ENCODE results near the gene NTF3. TPM values are rescaled to one million over a fixed set of nuclear protein-coding genes. Genes with fewer than 3 reads are reported as not detected.

NTF3 gene
- total and polyA plus RNA-seq, 9 donors: 3.2 to 15.9 (median 9.4) TPM

DNA sequence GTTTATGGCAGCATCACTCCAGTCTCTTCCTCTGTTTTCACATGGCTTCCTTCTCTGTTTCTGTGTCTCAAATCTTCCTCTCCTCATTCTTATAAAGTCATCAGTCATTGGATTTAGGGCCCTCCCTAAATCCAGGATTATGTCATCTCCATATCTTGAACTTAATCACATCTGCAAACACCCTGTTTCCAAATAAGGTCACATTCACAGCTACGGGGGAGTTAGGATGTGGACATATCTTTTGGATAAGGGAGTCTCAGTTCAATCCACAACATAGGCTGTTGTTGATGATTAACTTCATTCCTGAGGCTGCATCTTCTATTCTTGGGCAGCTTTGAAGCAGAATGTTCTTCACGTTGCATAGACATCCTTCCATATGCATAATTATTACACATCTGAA, 40.3 kb upstream of the NTF3 start:
- Histone ChIP-seq H3K27ac (no peak overlapping the region), H3K4me3 (no peak overlapping the region), H3K4me1 (ENCODE audit: insufficient read depth) (no peaks in the 10 kb centered on the region), H3K36me3 (no peaks in the 10 kb centered on the region), H3K27me3 (no peaks in the 10 kb centered on the region), H3K9me3 (no peaks in the 10 kb centered on the region)
- 7 to 17% (median 12%) methylated on average over 2 of the region's 2 CpGs for WGBS, 3 donors
- TF ChIP-seq POLR2A (IDR thresholded peaks at IDR 0.05): no peak
- TF ChIP-seq, protein P1, sequence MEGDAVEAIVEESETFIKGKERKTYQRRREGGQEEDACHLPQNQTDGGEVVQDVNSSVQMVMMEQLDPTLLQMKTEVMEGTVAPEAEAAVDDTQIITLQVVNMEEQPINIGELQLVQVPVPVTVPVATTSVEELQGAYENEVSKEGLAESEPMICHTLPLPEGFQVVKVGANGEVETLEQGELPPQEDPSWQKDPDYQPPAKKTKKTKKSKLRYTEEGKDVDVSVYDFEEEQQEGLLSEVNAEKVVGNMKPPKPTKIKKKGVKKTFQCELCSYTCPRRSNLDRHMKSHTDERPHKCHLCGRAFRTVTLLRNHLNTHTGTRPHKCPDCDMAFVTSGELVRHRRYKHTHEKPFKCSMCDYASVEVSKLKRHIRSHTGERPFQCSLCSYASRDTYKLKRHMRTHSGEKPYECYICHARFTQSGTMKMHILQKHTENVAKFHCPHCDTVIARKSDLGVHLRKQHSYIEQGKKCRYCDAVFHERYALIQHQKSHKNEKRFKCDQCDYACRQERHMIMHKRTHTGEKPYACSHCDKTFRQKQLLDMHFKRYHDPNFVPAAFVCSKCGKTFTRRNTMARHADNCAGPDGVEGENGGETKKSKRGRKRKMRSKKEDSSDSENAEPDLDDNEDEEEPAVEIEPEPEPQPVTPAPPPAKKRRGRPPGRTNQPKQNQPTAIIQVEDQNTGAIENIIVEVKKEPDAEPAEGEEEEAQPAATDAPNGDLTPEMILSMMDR (IDR thresholded peaks at IDR 0.05): no peak
- no peak for TF ChIP-seq EP300 (IDR thresholded peaks at IDR 0.05)
- no peak for DNase-seq
- intact Hi-C loops (cut with DNase I): no loop called here

DNA sequence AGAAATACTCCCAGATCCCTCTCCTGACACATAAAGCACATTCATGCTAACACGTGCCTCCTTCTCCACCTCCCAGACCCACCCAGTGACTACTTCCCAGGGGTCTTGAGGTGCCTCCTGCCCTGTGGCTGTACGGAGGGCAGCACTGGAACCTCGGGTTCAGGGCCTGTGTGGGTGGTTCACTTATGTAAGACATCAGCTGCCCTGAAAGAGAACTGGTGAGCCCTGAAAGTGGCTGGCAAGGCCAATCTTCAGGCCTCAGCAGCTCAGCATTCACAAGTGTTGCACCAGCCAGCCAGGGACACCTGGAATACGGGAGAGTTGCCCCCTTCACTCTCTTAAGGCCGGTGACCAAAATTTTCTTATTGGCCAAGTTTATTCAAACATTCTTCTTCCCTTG, 38.9 kb upstream of the NTF3 start:
- Histone ChIP-seq H3K27me3 (no peaks in the 10 kb centered on the region), H3K4me3 (no peak overlapping the region), H3K27ac (no peak overlapping the region), H3K36me3 (no peaks in the 10 kb centered on the region), H3K4me1 (ENCODE audit: insufficient read depth) (no peaks in the 10 kb centered on the region), H3K9me3 (no peaks in the 10 kb centered on the region)
- intact Hi-C loops (cut with DNase I): no loop called here
- 70 to 85% (median 77%) methylated on average over 5 of the region's 5 CpGs for WGBS, 3 donors
- TF ChIP-seq POLR2A (IDR thresholded peaks at IDR 0.05) (no peak), EP300 (IDR thresholded peaks at IDR 0.05) (no peak)
- TF ChIP-seq, protein P1 (IDR thresholded peaks at IDR 0.05): no peak
- DNase-seq: no peak

DNA sequence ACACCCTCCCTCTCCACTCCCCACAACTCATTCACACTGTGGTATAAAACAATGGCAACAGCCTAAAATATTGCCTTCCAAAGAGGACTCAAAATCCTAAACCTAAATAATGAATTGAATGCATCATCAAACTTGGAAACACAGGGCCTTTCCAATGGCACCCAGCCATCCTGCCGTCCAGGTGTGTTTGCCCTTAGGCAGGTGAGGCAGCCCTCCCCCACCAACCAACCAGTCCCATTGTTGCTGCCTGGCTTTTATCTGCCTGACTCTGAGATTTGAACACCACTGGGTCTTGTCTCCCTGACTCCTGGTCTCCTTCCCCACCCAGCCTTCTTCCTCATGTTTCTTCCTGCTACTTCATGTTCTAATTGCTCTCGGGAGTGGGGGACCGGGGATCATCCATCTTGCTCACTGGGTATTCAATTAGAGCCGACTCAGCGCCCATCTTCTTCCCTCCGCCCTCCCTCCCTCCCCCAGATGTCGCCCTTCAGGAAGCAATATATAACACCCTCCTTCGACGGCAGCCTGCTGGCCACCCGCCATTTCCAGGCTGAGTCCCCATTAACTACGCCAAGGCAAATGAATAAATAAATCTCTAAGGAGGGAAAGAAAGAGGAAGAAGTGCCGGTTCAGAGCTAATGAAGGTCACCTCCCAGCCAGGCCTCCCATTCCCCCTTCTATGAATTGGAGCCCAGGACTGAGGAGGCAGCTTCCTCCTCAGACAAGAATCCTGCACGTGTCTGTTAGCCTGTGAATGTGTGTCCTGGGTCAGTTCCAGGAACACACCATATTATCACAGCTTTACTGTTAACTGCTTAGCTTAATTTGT, 36.3 kb upstream of the NTF3 start:
- DNase-seq: no peak
- no peaks in the 10 kb centered on the region for H3K27me3 ChIP-seq
- H3K9me3 ChIP-seq: no peaks in the 10 kb centered on the region
- TF ChIP-seq, protein P1 (IDR thresholded peaks at IDR 0.05): no peak
- no peak for TF ChIP-seq POLR2A (IDR thresholded peaks at IDR 0.05)
- no peak for TF ChIP-seq EP300 (IDR thresholded peaks at IDR 0.05)
- intact Hi-C loops (cut with DNase I): no loop called here
- H3K27ac ChIP-seq: no peak overlapping the region
- no peak overlapping the region for H3K4me3 ChIP-seq
- no peaks in the 10 kb centered on the region for H3K4me1 ChIP-seq (ENCODE audit: insufficient read depth)
- WGBS, 3 donors: 4 to 8% (median 5%) methylated on average over 13 of the region's 13 CpGs
- H3K36me3 ChIP-seq: no peaks in the 10 kb centered on the region

DNA sequence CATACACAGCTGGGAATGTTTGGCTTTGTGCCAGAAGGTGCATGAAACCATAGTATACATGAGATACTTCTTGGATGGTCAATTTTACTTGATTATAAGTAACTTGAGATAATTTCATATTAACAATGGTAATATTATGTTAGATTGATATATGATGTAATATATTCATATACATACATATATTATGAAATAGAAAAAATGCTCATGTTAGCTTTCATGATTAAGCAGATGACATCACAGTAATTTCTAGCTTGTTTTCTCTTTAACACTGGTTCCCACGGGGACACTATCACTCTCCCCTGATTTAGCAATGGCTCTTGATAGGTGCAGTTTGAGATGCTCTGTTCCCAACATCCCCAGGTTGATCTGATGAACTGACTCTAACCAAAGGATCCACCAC, 35.4 kb upstream of the NTF3 start:
- DNase-seq: no peak
- WGBS, 3 donors: 58 to 85% (median 59%) methylated on average over 1 of the region's 1 CpG
- no peaks in the 10 kb centered on the region for H3K36me3 ChIP-seq
- H3K27ac ChIP-seq: no peak overlapping the region
- H3K4me3 ChIP-seq: no peak overlapping the region
- H3K9me3 ChIP-seq: no peaks in the 10 kb centered on the region
- intact Hi-C loops (cut with DNase I): no loop called here
- TF ChIP-seq, protein P1 (IDR thresholded peaks at IDR 0.05): no peak
- no peak for TF ChIP-seq EP300 (IDR thresholded peaks at IDR 0.05)
- no peak for TF ChIP-seq POLR2A (IDR thresholded peaks at IDR 0.05)
- H3K27me3 ChIP-seq: no peaks in the 10 kb centered on the region
- H3K4me1 ChIP-seq (ENCODE audit: insufficient read depth): no peaks in the 10 kb centered on the region
